GM19239 (cell line): Measurements from ENCODE around the gene PPP1R7.
A peak's percentile ranks its signal among the peaks of the same experiment; 100 is the strongest.

ENCODE experiments used
- DNase-seq: peaks from one replicate; pipeline ENCODE4 v3.0.0; 2011; ENCODE audit warnings: low spot score; ENCODE audit not compliant: insufficient read length
- FAIRE-seq: peaks from 2 replicates; lab custom pipeline; 2011; peaks lifted over from hg19 to GRCh38; lab: Jason Lieb, UNC

The PPP1R7 gene

DNA sequence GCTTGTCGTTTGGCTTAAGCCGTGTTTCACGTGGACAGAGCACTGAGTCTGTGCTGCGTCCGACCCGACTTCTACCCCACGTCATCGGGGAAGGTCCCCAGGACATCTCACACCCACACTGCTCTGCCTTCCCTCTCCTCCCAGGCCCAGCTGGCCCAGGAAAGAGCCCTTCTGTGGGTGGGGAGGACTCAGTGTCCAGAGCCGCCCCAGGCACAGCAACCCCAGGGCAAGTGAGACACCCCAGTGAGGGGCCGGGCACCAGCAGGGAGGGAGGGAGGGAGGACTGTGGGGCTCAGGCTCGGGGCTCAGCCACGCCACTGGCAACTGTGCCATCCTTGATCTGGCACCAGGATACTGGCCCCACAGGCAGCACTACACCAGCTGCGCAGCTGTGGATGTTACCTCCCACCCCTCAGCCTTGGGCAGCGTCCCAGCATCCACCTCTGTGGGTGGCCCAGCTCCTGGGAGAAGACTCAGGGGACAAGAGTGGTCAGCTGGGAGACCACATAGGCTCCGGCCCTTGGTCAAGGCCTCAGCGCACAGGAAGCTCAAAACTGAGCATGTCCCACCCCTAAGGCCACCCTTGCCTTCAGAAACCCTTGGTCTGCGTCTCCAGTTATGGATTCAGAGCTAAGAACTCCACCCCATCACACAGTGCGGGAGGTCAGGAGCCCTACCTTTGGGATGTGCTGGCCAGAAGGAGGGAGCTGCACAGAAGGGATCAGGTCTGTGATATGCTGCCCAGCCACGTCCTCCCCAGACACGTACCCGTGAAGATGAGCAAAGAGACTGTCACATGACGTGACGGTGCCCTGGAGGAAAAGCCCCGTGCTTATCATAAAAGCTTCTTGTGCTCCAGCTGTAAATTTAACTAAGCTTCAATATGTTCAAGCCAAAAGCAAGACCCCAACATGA, 12.7 kb upstream of the PPP1R7 start:
- FAIRE-seq: no peak
- DNase-seq: no peak

GRCh38 chr2:241138471-241138870, 11.8 kb upstream of the PPP1R7 start:
- no peak for FAIRE-seq
- DNase-seq: no peak

DNA sequence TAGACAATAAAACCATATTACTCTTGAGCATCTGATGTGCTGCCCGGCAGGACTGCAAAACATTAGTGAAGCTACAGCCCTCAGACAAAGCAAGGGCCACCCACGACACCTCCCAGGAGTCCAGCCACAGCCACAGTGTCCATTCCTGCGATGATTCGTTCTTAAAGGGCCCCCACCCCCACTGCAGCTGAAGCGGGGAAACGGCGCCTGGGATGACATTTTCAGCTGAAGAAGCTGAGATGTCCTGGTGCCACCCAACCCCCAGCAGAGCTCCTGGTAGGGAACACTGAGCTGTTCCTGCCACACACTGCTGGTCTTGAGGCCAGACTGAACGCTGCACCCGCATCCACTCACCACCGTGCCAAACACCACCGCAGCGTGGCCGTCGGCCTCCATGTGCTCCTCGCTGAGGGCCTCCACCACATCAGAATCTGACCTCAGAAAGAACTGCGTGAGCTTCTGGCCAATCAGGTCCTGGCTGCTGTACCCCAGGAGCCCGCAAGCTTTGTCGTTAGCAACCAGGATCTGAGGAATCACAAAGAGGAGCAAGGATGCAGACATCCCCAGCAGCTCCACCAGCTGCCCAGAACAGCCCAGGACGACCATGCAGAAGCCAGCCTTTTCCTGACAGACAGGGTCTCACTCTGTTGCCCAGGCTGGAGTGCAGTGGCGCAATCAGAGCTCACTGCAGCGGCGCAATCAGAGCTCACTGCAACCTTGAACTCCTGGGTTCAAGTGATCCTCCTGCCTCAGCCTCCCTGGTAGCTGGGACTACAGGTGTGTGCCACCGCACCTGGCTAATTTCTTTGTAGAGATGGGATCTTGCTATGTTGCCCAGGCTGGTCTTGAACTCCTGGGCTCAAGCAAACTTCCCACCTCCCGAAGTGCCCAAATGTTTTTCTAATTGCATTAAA, 10.5 kb upstream of the PPP1R7 start:
- no peak for FAIRE-seq
- no peak for DNase-seq

GRCh38 chr2:241140445-241140840, 9.8 kb upstream of the PPP1R7 start:
- DNase-seq (no peak), FAIRE-seq (no peak)

DNA sequence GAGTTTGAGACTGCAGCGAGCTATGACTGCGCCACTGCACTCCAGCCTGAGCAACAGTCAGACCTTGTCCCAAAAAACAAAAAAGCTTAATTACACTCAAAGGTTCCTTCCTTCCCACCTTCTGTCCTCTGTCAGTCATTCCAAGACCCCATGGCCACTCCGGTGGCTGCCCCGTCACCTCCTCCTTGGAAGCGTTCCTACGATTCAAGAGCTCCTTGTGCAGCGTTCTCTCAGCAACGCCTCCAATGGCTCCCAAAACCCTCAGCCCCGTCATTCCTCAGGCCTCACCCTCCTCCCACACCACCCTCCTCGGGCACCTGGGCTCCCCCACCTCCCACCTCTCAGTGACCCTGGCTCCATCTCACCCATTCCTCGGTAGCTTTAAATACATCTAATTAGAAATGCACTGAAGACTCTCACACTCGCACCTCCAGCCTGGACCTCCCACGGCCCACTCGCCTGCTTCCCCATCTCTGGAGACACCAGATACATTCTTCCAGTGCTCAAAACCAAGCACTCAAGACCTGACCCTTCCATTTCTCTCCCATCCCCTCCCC, 9.0 kb upstream of the PPP1R7 start:
- FAIRE-seq: no peak
- no peak for DNase-seq

- DNase-seq: no peak
- FAIRE-seq: no peak
Observed at GRCh38 chr2:241142063-241142462, 8.2 kb upstream of the PPP1R7 start.

DNA sequence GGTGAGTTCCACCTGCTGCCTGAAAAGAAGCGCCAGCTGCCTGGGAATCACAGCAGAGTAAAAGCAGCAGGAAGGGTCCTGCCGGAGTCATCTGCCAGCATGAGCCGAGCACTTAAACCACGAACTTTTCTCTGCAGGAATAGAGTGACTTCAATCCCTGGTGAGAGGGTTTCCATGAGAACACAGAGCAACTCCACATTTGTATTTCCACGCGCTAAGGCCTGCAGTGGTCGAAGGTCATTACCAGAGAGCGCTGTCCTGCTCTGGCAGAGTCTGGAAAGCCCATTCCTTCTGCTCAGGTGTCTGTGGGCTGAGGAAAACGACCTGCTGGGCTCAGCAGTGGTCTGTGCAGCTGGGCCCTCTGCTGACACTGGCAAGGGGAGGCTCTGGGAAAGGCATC, 7.7 kb upstream of the PPP1R7 start:
- FAIRE-seq (no peak), DNase-seq (no peak)

GRCh38 chr2:241146286-241146685, 4.0 kb upstream of the PPP1R7 start:
- no peak for DNase-seq
- no peak for FAIRE-seq

- no peak for FAIRE-seq
- no peak for DNase-seq
Observed at GRCh38 chr2:241147336-241147735, 2.9 kb upstream of the PPP1R7 start.

- FAIRE-seq: peak; percentile 76
- no peak for DNase-seq
Observed at GRCh38 chr2:241148239-241148638, 2.0 kb upstream of the PPP1R7 start.

DNA sequence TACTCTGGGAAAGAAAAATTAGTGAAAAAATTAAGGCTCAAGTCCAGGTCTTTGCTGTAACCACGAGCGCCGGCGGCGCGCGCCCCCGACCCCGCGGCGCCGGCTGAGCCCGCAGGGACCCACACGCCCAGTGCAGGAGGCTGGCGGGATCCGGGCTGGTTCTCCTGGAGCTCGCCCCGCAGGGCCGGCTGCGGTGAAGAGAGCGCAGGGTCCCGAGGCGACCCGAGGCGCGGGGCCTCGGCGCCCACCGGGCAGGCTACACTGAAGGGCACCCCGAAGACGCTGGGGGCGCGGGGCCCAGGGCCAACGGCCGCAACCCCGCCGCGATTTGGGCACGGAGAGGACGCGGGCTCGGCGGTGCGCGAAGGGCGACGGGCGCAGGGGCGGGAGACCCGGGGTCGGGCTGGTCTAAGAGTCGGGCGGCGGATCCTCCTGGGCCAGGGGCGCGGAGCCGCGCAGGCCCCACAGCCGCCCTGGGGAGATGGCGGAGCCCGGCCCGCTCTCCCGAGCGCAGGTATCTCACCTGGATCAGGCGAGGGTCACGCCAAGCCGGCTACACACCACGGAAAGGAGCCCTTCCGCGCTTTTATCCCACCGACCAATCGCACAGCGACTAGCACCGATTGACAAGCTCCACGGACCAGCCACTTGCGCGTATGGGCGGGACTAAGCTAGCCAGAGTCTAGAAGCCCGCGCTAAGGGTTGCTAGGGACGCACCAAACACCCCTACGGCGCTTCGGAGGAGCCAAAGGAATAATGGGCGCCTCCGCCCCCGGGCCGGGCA, 1.2 kb upstream of the PPP1R7 start, which contains the start of gene PASK:
TSS of gene PASK (minus strand) at position 582 of the 784 bp plus-strand sequence. CDS start 6,440 bp downstream, outside the sequence.
- FAIRE-seq (peak; percentile 98), DNase-seq (peak; percentile 94)

DNA sequence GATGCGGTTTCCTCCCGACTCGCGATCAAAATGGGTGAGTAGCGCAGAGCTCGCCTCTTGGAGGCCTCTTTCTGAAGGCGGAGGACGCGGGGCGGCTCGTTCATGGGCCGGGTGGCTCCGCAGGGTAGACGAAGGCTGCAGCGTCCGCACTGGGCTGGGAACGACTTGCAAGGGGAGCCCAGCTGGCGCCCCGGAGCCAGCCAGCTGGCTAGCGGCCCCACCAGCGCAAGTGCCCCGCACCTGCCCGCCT, 667 bp upstream of the PPP1R7 start:
- DNase-seq (no peak), FAIRE-seq (no peak)

DNA sequence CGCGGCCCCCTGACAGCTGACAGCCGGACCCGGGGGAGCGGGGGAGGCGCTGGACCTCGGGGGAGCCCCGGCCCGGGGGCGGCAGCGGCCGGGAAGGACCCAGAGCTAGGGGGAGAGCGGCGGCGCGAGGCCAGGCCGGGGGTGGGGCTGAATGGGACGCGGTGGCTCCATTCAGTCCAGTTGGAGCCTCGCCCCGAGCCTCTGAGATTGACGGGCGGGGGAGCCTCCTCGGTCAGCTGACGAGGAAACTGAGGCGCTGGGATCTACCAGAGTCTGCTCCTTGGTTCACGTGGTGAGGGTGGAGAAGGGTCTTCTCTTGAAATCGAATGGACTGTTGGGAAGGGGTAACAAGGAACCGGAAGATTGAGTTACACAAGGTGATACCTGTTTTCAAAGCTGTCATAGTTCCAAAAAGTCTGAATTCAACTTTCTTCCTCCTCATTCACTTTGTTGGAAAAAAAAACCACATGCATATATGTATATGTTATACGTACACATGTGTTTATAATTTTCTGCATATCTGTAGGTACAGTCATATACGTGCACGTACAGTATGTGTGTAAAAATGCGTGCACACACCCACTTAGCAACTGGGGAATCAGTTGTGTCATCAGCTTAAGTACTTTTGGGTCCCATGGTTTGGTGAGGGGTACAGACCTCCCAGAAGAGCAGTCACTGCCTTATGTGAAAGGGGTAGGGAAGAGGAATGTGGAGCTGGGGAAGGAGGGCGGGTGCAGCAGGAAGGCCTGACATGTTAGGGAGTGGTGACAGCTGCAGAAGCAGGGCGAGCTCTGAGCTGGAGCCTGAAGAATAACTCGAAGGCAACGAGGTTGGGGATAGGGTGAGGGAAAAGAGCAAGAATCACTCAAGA, 628 bp downstream of the PPP1R7 start:
- DNase-seq (no peak), FAIRE-seq (peak; percentile 66)

DNA sequence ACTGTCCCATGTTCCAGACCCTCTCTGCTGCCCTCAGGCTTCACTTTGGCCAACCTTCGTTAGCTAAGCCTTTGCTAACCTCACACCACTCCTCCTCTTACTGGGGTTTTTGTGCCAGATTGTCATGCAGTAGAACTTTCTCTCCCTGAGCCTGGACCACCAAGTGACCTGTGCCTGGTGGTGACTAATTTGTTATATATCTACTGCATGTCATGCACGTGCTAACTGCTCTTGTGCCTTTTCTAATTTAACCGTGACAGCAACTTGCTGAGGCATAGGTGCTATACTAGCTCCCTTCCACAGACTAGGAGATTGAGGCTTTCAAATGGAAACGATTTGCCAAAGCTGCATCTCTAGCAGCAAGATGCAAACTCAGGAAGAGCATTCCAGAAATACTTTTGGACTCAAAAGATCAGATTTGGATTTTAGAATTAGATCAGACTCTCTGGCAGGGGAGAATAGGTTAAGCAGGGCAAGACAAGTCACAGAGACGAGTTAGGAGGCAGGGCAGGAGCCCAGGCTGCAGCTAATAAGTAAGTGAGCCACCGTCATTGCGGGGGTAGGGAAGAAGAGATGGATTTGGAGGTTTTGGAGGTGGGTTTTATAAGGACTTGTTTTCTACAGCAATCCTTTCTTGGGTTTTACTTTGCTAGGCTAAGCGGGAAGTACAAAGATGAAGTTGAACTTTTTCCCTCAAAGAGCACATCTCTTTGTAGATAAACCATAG, 1.8 kb downstream of the PPP1R7 start:
- DNase-seq (no peak), FAIRE-seq (no peak)

GRCh38 chr2:241153616-241154015, 3.3 kb downstream of the PPP1R7 start:
- FAIRE-seq (no peak), DNase-seq (no peak)

- FAIRE-seq (no peak), DNase-seq (no peak)
Observed at GRCh38 chr2:241154915-241155314, 4.6 kb downstream of the PPP1R7 start.

GRCh38 chr2:241155936-241156335, 5.7 kb downstream of the PPP1R7 start:
- DNase-seq (no peak), FAIRE-seq (no peak)

GRCh38 chr2:241156971-241157441, 6.7 kb downstream of the PPP1R7 start:
- no peak for DNase-seq
- no peak for FAIRE-seq
